Esophagus muscularis mucosa (tissue), 4 donors: ENCODE data around the gene PIK3C2A. TPM values are rescaled to one million over a fixed set of nuclear protein-coding genes. Genes with fewer than 3 reads are reported as not detected.

Experiments used
- DNase-seq: peaks from one replicate; pipeline ENCODE4 v3.0.0-alpha.2; 2017; ENCODE audit errors: extremely low spot score
- H3K27ac ChIP-seq, 4 donors: fragments of 200-600 bp; sonication (generic); replicated peaks in 1 of 4; 1 replicate in 3 of 4; 2 replicates in 1 of 4; pipeline ENCODE4 v1.5.1; 2016 to 2019; ENCODE audit warnings: mild to moderate bottlenecking in 1 of 4
- H3K27me3 ChIP-seq, 4 donors: fragments of 200-600 bp; sonication (generic); one replicate each; pipeline versions ENCODE4 v1.5.1 to v1.6.0; 2016 to 2019
- H3K36me3 ChIP-seq, 4 donors: fragments of 200-600 bp; sonication (generic); one replicate each; pipeline ENCODE4 v1.5.1; 2016 to 2019
- H3K4me1 ChIP-seq, 4 donors: fragments of 200-600 bp; sonication (generic); one replicate each; pipeline ENCODE4 v1.5.1; 2016 to 2019
- H3K4me3 ChIP-seq, 4 donors: fragments of 200-600 bp; sonication (generic); 1 replicate in 2 of 4; 2 replicates in 2 of 4; pipeline ENCODE4 v1.5.1; 2016 to 2019; ENCODE audit warnings: mild to moderate bottlenecking in 4 of 4, moderate library complexity in 1 of 4
- H3K9me3 ChIP-seq, 4 donors: fragments of 200-600 bp; sonication (generic); 1 replicate in 3 of 4; 2 replicates in 1 of 4; pipeline ENCODE4 v1.5.1; 2016 to 2019
- EP300 ChIP-seq: sonication (generic); formaldehyde crosslinking; IDR thresholded peaks from one replicate; pipeline ENCODE4 v1.6.1; 2017; ENCODE audit warnings: antibody characterized with exemption
- POLR2A ChIP-seq: fragments of 450-650 bp; IDR thresholded peaks from one replicate; pipeline ENCODE4 v1.6.1; 2017; ENCODE audit warnings: antibody characterized with exemption, moderate library complexity, mild to moderate bottlenecking, low read depth
- POLR2AphosphoS5 ChIP-seq, 2 donors: sonication (generic); formaldehyde crosslinking; IDR thresholded peaks; one replicate each; pipeline ENCODE4 v1.6.1; 2017; ENCODE audit warnings: antibody characterized with exemption in 2 of 2
- WGBS: methylation state at CpG from one replicate; pipeline ENCODE4 v1.1.5; 2018; 5-methylcytosine and 5-hydroxymethylcytosine counted together
- intact Hi-C: fragments of 100-400 bp; cut with DNase I; formaldehyde crosslinking; loops from one replicate; pipeline ENCODE4 v1.15.1; 2023
- total RNA-seq, 4 donors: library from RNA; depleted of rRNA; stranded (reverse); fragments of >200 nt; gene quantifications; one replicate each; pipeline versions ENCODE4 v1.1.0 to v1.2.1, GENCODE V29; 2016
- TF ChIP-seq, protein P1 (sequence below), 3 experiments: fragments of 200-600 bp in 2 of 3; fragments of 450-650 bp in 1 of 3; sonication (generic) in 2 of 3; IDR thresholded peaks; one replicate each; pipeline ENCODE4 v1.5.1; 2017 to 2019; ENCODE audit warnings: antibody characterized with exemption in 3 of 3, mild to moderate bottlenecking in 2 of 3, moderate library complexity in 1 of 3

The PIK3C2A gene
- total RNA-seq, 4 donors from 2014 or later = 62.1 to 85.3 (median 72.7) TPM

DNA sequence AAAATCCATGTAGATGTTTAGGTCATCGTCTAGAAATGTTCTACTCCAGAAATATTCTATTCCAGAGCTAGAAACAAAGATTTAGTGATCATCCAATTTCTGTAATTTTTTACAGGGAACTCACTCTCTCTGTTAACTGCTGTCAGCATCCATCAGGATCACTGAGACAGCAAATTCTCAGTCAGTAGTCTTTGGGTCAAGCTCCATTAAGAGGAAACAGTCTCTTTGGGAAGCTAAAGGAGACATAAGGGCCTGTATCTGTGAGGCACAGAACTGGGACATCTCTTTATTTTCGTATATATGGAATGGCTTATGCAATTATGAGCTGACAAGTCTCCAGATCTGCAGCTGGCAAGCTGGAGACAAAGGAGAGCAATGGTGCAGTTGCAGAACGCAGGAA, 48.3 kb downstream of the PIK3C2A start:
- WGBS = 66% methylated on average over 3 of the region's 3 CpGs

More for the DNA sequence above, 48.3 kb downstream of the PIK3C2A start:
- peaks cover 42 to 55% (median 48%) of the 10 kb centered on the region in 4 donors for H3K4me1 ChIP-seq
- intact Hi-C loops = no loop called here
- TF ChIP-seq EP300 (no peak), POLR2A (no peak), POLR2AphosphoS5 (IDR thresholded peaks at IDR 0.05) (no peak)
- TF ChIP-seq, protein P1, sequence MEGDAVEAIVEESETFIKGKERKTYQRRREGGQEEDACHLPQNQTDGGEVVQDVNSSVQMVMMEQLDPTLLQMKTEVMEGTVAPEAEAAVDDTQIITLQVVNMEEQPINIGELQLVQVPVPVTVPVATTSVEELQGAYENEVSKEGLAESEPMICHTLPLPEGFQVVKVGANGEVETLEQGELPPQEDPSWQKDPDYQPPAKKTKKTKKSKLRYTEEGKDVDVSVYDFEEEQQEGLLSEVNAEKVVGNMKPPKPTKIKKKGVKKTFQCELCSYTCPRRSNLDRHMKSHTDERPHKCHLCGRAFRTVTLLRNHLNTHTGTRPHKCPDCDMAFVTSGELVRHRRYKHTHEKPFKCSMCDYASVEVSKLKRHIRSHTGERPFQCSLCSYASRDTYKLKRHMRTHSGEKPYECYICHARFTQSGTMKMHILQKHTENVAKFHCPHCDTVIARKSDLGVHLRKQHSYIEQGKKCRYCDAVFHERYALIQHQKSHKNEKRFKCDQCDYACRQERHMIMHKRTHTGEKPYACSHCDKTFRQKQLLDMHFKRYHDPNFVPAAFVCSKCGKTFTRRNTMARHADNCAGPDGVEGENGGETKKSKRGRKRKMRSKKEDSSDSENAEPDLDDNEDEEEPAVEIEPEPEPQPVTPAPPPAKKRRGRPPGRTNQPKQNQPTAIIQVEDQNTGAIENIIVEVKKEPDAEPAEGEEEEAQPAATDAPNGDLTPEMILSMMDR (IDR thresholded peaks at IDR 0.05) = no peak
- no peak for DNase-seq
- H3K9me3 ChIP-seq = no peaks in the 10 kb centered on the region
- H3K36me3 ChIP-seq = peaks cover 0 to 6% (median 0%) of the 10 kb centered on the region in 4 donors
- no peaks in the 10 kb centered on the region for H3K27me3 ChIP-seq
- no peak overlapping the region for H3K4me3 ChIP-seq
- H3K27ac ChIP-seq = no peak overlapping the region

Other genes with a start within 250 kb of the PIK3C2A start
- gene PLEKHA7, start 193.6 kb downstream of the PIK3C2A start, total RNA-seq = 1 to 10 TPM; 5.8 to 9.1 (median 7.7) TPM
- gene RPS13, start 130.3 kb downstream of the PIK3C2A start, total RNA-seq = 1,000 to 10,000 TPM in 3 of 4 donors, 100 to 1,000 TPM in 1; 828 to 2,253 (median 1,546) TPM
- gene NUCB2, start 68.8 kb upstream of the PIK3C2A start, total RNA-seq = 10 to 100 TPM; 34.3 to 43.8 (median 42.6) TPM
- gene NCR3LG1, start 143.8 kb upstream of the PIK3C2A start, total RNA-seq = 1 to 10 TPM; 1.7 to 3.6 (median 2.4) TPM
- 1 to 10 TPM in 2 of 4 donors, under 1 TPM in 1, not detected in 1; 0.66 to 6.5 (median 2.5) TPM for gene KCNJ11, start 180.7 kb upstream of the PIK3C2A start, total RNA-seq